Liver (tissue), 9 donors: ENCODE results near the gene CDC7. TPM values are rescaled to one million over a fixed set of nuclear protein-coding genes. Genes with fewer than 3 reads are reported as not detected.

ENCODE experiments used
- DNase-seq: peaks from one replicate; pipeline ENCODE4 v3.0.0-alpha.2; 2017; ENCODE audit warnings: low spot score
- H3K27ac ChIP-seq, 2 donors: one replicate each; pipeline ENCODE4 v1.7.0; 2013; ENCODE audit warnings: inconsistent platforms in 2 of 2, low read length in 2 of 2, control low read depth in 1 of 2, low read depth in 1 of 2, mild to moderate bottlenecking in 1 of 2
- H3K27me3 ChIP-seq, 4 donors: one replicate each; pipeline versions ENCODE4 v1.6.1 to v1.7.0; 2013; ENCODE audit warnings: low read length in 3 of 4, inconsistent platforms in 1 of 4, mild to moderate bottlenecking in 1 of 4, moderate library complexity in 1 of 4; ENCODE audit not compliant: control insufficient read depth in 4 of 4, insufficient read depth in 4 of 4
- H3K36me3 ChIP-seq, 4 donors: one replicate each; pipeline versions ENCODE4 v1.6.1 to v1.7.0; 2013; ENCODE audit warnings: low read length in 3 of 4, mild to moderate bottlenecking in 3 of 4, low read depth in 1 of 4, moderate library complexity in 1 of 4; ENCODE audit not compliant: control insufficient read depth in 4 of 4, insufficient read depth in 3 of 4
- H3K4me1 ChIP-seq, 4 donors: one replicate each; pipeline versions ENCODE4 v1.6.1 to v1.7.0; 2013; ENCODE audit warnings: low read length in 3 of 4, mild to moderate bottlenecking in 3 of 4, moderate library complexity in 1 of 4; ENCODE audit not compliant: control insufficient read depth in 4 of 4, insufficient read depth in 4 of 4
- H3K4me3 ChIP-seq, 3 donors: one replicate each; pipeline versions ENCODE4 v1.6.1 to v1.7.0; 2013; ENCODE audit warnings: low read length in 3 of 3, control low read depth in 1 of 3, low read depth in 1 of 3, mild to moderate bottlenecking in 1 of 3
- H3K9ac ChIP-seq, 2 donors: one replicate each; pipeline ENCODE4 v1.7.0; 2013; ENCODE audit warnings: low read length in 2 of 2, mild to moderate bottlenecking in 2 of 2, moderate library complexity in 2 of 2, control low read depth in 1 of 2, low read depth in 1 of 2
- H3K9me3 ChIP-seq, 4 donors: one replicate each; pipeline versions ENCODE4 v1.6.1 to v1.7.0; 2013; ENCODE audit warnings: low read length in 3 of 4; ENCODE audit not compliant: control insufficient read depth in 4 of 4
- EGR1 ChIP-seq, 2 donors: IDR thresholded peaks; 2 replicates each; pipeline ENCODE4 v1.6.1; 2016 to 2018; ENCODE audit warnings: antibody characterized with exemption in 2 of 2, low read depth in 2 of 2
- FOXA1 ChIP-seq: IDR thresholded peaks from 2 replicates; pipeline ENCODE4 v1.6.1; 2016; ENCODE audit warnings: antibody characterized with exemption
- FOXA2 ChIP-seq: IDR thresholded peaks from 2 replicates; pipeline ENCODE4 v1.6.1; 2016; ENCODE audit warnings: antibody characterized with exemption
- GABPA ChIP-seq, 2 donors: IDR thresholded peaks in 1 of 2; conservative IDR thresholded peaks in 1 of 2; 2 replicates each; pipeline ENCODE4 v1.6.1; 2016; ENCODE audit warnings: antibody characterized with exemption in 2 of 2, mild to moderate bottlenecking in 1 of 2, moderate library complexity in 1 of 2
- HNF4A ChIP-seq, 2 donors: conservative IDR thresholded peaks; 2 replicates each; pipeline ENCODE4 v1.6.1; 2016; ENCODE audit warnings: antibody characterized with exemption in 2 of 2, mild to moderate bottlenecking in 2 of 2
- HNF4G ChIP-seq: IDR thresholded peaks from 2 replicates; pipeline ENCODE4 v1.6.1; 2016; ENCODE audit warnings: antibody characterized with exemption
- JUND ChIP-seq, 2 donors: IDR thresholded peaks; 2 replicates each; pipeline ENCODE4 v1.6.1; 2016; ENCODE audit warnings: antibody characterized with exemption in 2 of 2
- MAX ChIP-seq: IDR thresholded peaks from 2 replicates; pipeline ENCODE4 v1.6.1; 2016; ENCODE audit warnings: antibody characterized with exemption
- NR2F2 ChIP-seq: IDR thresholded peaks from 2 replicates; pipeline ENCODE4 v1.6.1; 2016; ENCODE audit warnings: antibody characterized with exemption
- RAD21 ChIP-seq, 2 donors: IDR thresholded peaks; 2 replicates each; pipeline ENCODE4 v1.6.1; 2016; ENCODE audit warnings: antibody characterized with exemption in 2 of 2, mild to moderate bottlenecking in 2 of 2
- RXRA ChIP-seq, 2 donors: IDR thresholded peaks; 2 replicates each; pipeline ENCODE4 v1.6.1; 2017 to 2018; ENCODE audit warnings: antibody characterized with exemption in 2 of 2, mild to moderate bottlenecking in 1 of 2
- SP1 ChIP-seq: IDR thresholded peaks from 2 replicates; pipeline ENCODE4 v1.6.1; 2018; ENCODE audit warnings: antibody characterized with exemption, mild to moderate bottlenecking
- TAF1 ChIP-seq: conservative IDR thresholded peaks from 2 replicates; pipeline ENCODE4 v1.6.1; 2016; ENCODE audit warnings: antibody characterized with exemption, mild to moderate bottlenecking
- YY1 ChIP-seq: IDR thresholded peaks from 2 replicates; pipeline ENCODE4 v1.6.1; 2016; ENCODE audit warnings: antibody characterized with exemption, mild to moderate bottlenecking
- WGBS: extraction: QIAGEN DNeasy Blood & Tissue Kit; methylation state at CpG from one replicate; pipeline ENCODE4 v1.1.7; 2013; 5-methylcytosine and 5-hydroxymethylcytosine counted together
- polyA plus RNA-seq, 2 donors: library from polyadenylated mRNA; stranded (reverse) in 1 of 2; unstranded in 1 of 2; fragments of 200-250 nt in 1 of 2; fragments of >200 nt in 1 of 2; fragmentation: Nextera tagmentation in 1 of 2; extraction: Ambion mirVana in 1 of 2; gene quantifications; one replicate each; pipeline versions ENCODE4 v1.2.1 to v1.2.3, GENCODE V29; 2013 to 2015
- total RNA-seq, 2 donors: library from RNA; depleted of rRNA; stranded (reverse); fragments of >200 nt; gene quantifications; one replicate each; pipeline ENCODE4 v1.2.3, GENCODE V29; 2014
- TF ChIP-seq, protein P1 (sequence below): IDR thresholded peaks from 2 replicates; pipeline ENCODE4 v1.6.1; 2016; ENCODE audit warnings: antibody characterized with exemption
- TF ChIP-seq, protein P2 (sequence below): IDR thresholded peaks from 2 replicates; pipeline ENCODE4 v1.6.1; 2016; ENCODE audit warnings: antibody characterized with exemption
- TF ChIP-seq, protein P3 (sequence below): IDR thresholded peaks from 2 replicates; pipeline ENCODE4 v1.6.1; 2016; ENCODE audit warnings: antibody characterized with exemption, mild to moderate bottlenecking
- TF ChIP-seq, protein P4 (sequence below): fragments of 150-350 bp; IDR thresholded peaks from 2 replicates; pipeline ENCODE4 v1.5.1; 2017; ENCODE audit warnings: improper control_type of control experiment, low read depth, low read length; ENCODE audit not compliant: missing input control
- donor health status: healthy.
- donor health status: healthy.
- donor health status: healthy.
- donor health status: healthy.
- donor health status: healthy.

CDC7 gene
- total and polyA plus RNA-seq, 4 donors: 0.43 to 15.0 (median 0.61) TPM

- Histone ChIP-seq H3K27me3 (peaks cover 0 to 3% (median under 1%) of the 10 kb centered on the region in 4 donors), H3K4me1 (peaks cover 0 to 4% (median 0%) of the 10 kb centered on the region in 4 donors), H3K9ac (no peak overlapping the region), H3K36me3 (no peaks in the 10 kb centered on the region), H3K27ac (no peak overlapping the region), H3K4me3 (no peak overlapping the region), H3K9me3 (no peaks in the 10 kb centered on the region)
- 72% methylated on average over 18 of the region's 18 CpGs for WGBS
- no peak for TF ChIP-seq HNF4A (conservative IDR thresholded peaks at IDR 0.05)
- TF ChIP-seq FOXA2: no peak
- TF ChIP-seq SP1: no peak
- TF ChIP-seq TAF1: no peak
- no peak for TF ChIP-seq RXRA (IDR thresholded peaks at IDR 0.05)
- TF ChIP-seq NR2F2: no peak
- no peak for TF ChIP-seq HNF4G
- no peak for TF ChIP-seq MAX
- no peak for TF ChIP-seq GABPA (IDR thresholded peaks at IDR 0.05 in 1 of 2, conservative IDR thresholded peaks at IDR 0.05 in 1 of 2)
- TF ChIP-seq, protein P1, sequence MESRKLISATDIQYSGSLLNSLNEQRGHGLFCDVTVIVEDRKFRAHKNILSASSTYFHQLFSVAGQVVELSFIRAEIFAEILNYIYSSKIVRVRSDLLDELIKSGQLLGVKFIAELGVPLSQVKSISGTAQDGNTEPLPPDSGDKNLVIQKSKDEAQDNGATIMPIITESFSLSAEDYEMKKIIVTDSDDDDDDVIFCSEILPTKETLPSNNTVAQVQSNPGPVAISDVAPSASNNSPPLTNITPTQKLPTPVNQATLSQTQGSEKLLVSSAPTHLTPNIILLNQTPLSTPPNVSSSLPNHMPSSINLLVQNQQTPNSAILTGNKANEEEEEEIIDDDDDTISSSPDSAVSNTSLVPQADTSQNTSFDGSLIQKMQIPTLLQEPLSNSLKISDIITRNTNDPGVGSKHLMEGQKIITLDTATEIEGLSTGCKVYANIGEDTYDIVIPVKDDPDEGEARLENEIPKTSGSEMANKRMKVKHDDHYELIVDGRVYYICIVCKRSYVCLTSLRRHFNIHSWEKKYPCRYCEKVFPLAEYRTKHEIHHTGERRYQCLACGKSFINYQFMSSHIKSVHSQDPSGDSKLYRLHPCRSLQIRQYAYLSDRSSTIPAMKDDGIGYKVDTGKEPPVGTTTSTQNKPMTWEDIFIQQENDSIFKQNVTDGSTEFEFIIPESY: no peak
- TF ChIP-seq, protein P2, sequence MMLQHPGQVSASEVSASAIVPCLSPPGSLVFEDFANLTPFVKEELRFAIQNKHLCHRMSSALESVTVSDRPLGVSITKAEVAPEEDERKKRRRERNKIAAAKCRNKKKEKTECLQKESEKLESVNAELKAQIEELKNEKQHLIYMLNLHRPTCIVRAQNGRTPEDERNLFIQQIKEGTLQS: no peak
- no peak for DNase-seq
These were observed 45.6 kb downstream of the CDC7 start for GRCh38 chr1:91546301-91546581.

DNA sequence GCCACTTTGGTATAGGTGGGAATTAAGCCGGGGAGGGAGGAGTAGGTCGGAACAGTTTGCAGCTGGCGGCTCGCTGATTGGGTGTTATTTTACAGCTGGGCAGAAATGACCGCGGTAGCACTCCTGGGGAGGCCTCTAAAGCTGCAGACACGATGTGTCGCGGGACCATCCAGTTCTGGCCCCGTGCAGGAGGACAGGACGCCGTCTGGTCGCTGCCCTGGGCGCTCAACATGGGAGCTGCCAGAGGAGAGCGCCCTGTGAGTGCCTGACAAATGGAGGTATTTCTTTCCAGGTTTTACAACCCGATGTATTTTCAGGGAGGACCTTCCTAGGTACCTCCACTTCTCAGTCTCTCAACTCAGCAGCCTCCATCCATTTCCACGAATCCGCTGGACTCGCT, 46.2 kb downstream of the CDC7 start:
- peaks cover 0 to 4% (median 0%) of the 10 kb centered on the region in 4 donors for H3K4me1 ChIP-seq
- whole genome bisulfite sequencing: 75% methylated on average over 19 of the region's 19 CpGs

More for the DNA sequence above, 46.2 kb downstream of the CDC7 start:
- Histone ChIP-seq H3K36me3 (no peaks in the 10 kb centered on the region), H3K9me3 (no peaks in the 10 kb centered on the region), H3K27me3 (peaks cover 0 to 3% (median 0%) of the 10 kb centered on the region in 4 donors), H3K9ac (no peak overlapping the region), H3K27ac (no peak overlapping the region), H3K4me3 (no peak overlapping the region)
- TF ChIP-seq YY1: no peak
- TF ChIP-seq FOXA1: no peak
- TF ChIP-seq, protein P1: no peak
- no peak for TF ChIP-seq HNF4A (conservative IDR thresholded peaks at IDR 0.05)
- no peak for TF ChIP-seq HNF4G
- TF ChIP-seq, protein P3, sequence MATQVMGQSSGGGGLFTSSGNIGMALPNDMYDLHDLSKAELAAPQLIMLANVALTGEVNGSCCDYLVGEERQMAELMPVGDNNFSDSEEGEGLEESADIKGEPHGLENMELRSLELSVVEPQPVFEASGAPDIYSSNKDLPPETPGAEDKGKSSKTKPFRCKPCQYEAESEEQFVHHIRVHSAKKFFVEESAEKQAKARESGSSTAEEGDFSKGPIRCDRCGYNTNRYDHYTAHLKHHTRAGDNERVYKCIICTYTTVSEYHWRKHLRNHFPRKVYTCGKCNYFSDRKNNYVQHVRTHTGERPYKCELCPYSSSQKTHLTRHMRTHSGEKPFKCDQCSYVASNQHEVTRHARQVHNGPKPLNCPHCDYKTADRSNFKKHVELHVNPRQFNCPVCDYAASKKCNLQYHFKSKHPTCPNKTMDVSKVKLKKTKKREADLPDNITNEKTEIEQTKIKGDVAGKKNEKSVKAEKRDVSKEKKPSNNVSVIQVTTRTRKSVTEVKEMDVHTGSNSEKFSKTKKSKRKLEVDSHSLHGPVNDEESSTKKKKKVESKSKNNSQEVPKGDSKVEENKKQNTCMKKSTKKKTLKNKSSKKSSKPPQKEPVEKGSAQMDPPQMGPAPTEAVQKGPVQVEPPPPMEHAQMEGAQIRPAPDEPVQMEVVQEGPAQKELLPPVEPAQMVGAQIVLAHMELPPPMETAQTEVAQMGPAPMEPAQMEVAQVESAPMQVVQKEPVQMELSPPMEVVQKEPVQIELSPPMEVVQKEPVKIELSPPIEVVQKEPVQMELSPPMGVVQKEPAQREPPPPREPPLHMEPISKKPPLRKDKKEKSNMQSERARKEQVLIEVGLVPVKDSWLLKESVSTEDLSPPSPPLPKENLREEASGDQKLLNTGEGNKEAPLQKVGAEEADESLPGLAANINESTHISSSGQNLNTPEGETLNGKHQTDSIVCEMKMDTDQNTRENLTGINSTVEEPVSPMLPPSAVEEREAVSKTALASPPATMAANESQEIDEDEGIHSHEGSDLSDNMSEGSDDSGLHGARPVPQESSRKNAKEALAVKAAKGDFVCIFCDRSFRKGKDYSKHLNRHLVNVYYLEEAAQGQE: no peak
- TF ChIP-seq, protein P2: no peak
- TF ChIP-seq RXRA (IDR thresholded peaks at IDR 0.05): no peak
- no peak for TF ChIP-seq FOXA2
- no peak for TF ChIP-seq TAF1
- TF ChIP-seq MAX: no peak
- no peak for TF ChIP-seq EGR1 (IDR thresholded peaks at IDR 0.05; ENCODE audit: low read depth in 2 of 2)
- TF ChIP-seq GABPA (IDR thresholded peaks at IDR 0.05 in 1 of 2, conservative IDR thresholded peaks at IDR 0.05 in 1 of 2): no peak
- no peak for TF ChIP-seq JUND (IDR thresholded peaks at IDR 0.05)
- no peak for TF ChIP-seq SP1
- TF ChIP-seq, protein P4, sequence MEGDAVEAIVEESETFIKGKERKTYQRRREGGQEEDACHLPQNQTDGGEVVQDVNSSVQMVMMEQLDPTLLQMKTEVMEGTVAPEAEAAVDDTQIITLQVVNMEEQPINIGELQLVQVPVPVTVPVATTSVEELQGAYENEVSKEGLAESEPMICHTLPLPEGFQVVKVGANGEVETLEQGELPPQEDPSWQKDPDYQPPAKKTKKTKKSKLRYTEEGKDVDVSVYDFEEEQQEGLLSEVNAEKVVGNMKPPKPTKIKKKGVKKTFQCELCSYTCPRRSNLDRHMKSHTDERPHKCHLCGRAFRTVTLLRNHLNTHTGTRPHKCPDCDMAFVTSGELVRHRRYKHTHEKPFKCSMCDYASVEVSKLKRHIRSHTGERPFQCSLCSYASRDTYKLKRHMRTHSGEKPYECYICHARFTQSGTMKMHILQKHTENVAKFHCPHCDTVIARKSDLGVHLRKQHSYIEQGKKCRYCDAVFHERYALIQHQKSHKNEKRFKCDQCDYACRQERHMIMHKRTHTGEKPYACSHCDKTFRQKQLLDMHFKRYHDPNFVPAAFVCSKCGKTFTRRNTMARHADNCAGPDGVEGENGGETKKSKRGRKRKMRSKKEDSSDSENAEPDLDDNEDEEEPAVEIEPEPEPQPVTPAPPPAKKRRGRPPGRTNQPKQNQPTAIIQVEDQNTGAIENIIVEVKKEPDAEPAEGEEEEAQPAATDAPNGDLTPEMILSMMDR: no peak
- TF ChIP-seq RAD21 (IDR thresholded peaks at IDR 0.05): no peak
- no peak for DNase-seq
